Transverse colon (tissue), 3 donors: Measurements from ENCODE around the gene STAG1.

Source experiments
- CTCF ChIP-seq, 5 experiments: fragments of 200-600 bp in 3 of 5; fragments of 450-650 bp in 2 of 5; sonication (generic) in 3 of 5; IDR thresholded peaks; 1 replicate in 2 of 5; 2 replicates in 3 of 5; pipeline ENCODE4 v1.5.1; 2016 to 2017; ENCODE audit warnings: antibody characterized with exemption in 5 of 5, inconsistent platforms in 3 of 5, mild to moderate bottlenecking in 2 of 5, moderate library complexity in 1 of 5
- EP300 ChIP-seq: sonication (generic); formaldehyde crosslinking; IDR thresholded peaks from one replicate; pipeline ENCODE4 v1.6.1; 2017; ENCODE audit warnings: antibody characterized with exemption, low read depth
- POLR2A ChIP-seq: fragments of 450-650 bp; IDR thresholded peaks from one replicate; pipeline ENCODE4 v1.6.1; 2016; ENCODE audit warnings: antibody characterized with exemption, mild to moderate bottlenecking, moderate library complexity

GRCh38 chr3:136749091-136749490 is 3.1 kb downstream of the STAG1 start:
- TF ChIP-seq EP300: no peak
- TF ChIP-seq CTCF (IDR thresholded peaks at IDR 0.05): no peak
- TF ChIP-seq POLR2A: no peak
